Adrenal gland (tissue), 12 donors: ENCODE results near the gene GNPDA1. TPM values are rescaled to one million over a fixed set of nuclear protein-coding genes. Genes with fewer than 3 reads are reported as not detected.

Source experiments
- DNase-seq, 7 donors: peaks; one replicate each; pipeline ENCODE4 v3.0.0-alpha.2; 2019 to 2020
- H3K27ac ChIP-seq, 5 donors: fragments of 200-600 bp; sonication (generic) in 4 of 5; 1 replicate in 3 of 5; 2 replicates in 2 of 5; pipeline versions ENCODE4 v1.5.1 to v1.8.0; 2016 to 2020; ENCODE audit warnings: mild to moderate bottlenecking in 1 of 5
- H3K27me3 ChIP-seq: fragments of 200-600 bp; 2 replicates; pipeline ENCODE4 v1.8.0; 2021
- H3K36me3 ChIP-seq, 2 donors: fragments of 200-600 bp; replicated peaks in 1 of 2; 1 replicate in 1 of 2; 2 replicates in 1 of 2; pipeline versions ENCODE4 v1.5.1 to v1.8.0; 2018 to 2022
- H3K4me1 ChIP-seq, 2 donors: fragments of 200-600 bp; replicated peaks in 1 of 2; 1 replicate in 1 of 2; 2 replicates in 1 of 2; pipeline versions ENCODE4 v1.5.1 to v1.8.0; 2018 to 2021
- H3K4me3 ChIP-seq, 4 donors: fragments of 200-600 bp; sonication (generic) in 3 of 4; one replicate each; pipeline ENCODE4 v1.5.1; 2016 to 2018
- H3K9me3 ChIP-seq, 3 donors: fragments of 200-600 bp; sonication (generic) in 1 of 3; replicated peaks in 1 of 3; 1 replicate in 2 of 3; 2 replicates in 1 of 3; pipeline versions ENCODE4 v1.5.1 to v1.8.0; 2016 to 2021
- CTCF ChIP-seq, 6 experiments: fragments of 450-650 bp in 4 of 6; fragments of 200-600 bp in 2 of 6; sonication (generic) in 1 of 6; IDR thresholded peaks; 1 replicate in 5 of 6; 2 replicates in 1 of 6; pipeline versions ENCODE4 v1.5.1 to v1.8.0; 2016 to 2021; ENCODE audit warnings: antibody characterized with exemption in 6 of 6, mild to moderate bottlenecking in 2 of 6, moderate library complexity in 1 of 6
- POLR2A ChIP-seq, 2 donors: fragments of 450-650 bp; IDR thresholded peaks; one replicate each; pipeline ENCODE4 v1.6.1; 2017; ENCODE audit warnings: antibody characterized with exemption in 2 of 2, mild to moderate bottlenecking in 2 of 2, moderate library complexity in 1 of 2
- WGBS, 4 donors: extraction: QIAGEN DNeasy Blood & Tissue Kit in 2 of 4; methylation state at CpG; one replicate each; pipeline versions ENCODE4 v1.1.5 to v1.1.7; 2013 to 2017; 5-methylcytosine and 5-hydroxymethylcytosine counted together
- intact Hi-C, 2 donors: fragments of 100-400 bp; cut with DNase I; formaldehyde crosslinking; loops; one replicate each; pipeline versions ENCODE4 v1.14.1 to v1.15.0; 2022 to 2023
- polyA plus RNA-seq, 3 donors: library from polyadenylated mRNA; stranded (reverse); fragments of 200-250 nt in 2 of 3; fragments of 350-450 nt in 1 of 3; fragmentation: Illumina TruSeq in 1 of 3; extraction: RNeasy Lipid Tissue Mini Kit (QIAGEN cat#74804) in 1 of 3; gene quantifications; one replicate each; pipeline ENCODE4 v1.2.3, GENCODE V29; 2013 to 2014
- total RNA-seq, 9 donors: library from RNA; depleted of rRNA in 4 of 9; stranded (reverse); fragments of >200 nt in 4 of 9; fragments of 120-200 nt in 1 of 9; fragmentation: NEBNext Ultra II Directional in 1 of 9; extraction: Animal tissue kit (Norgen Biotek cat#: 25700) in 1 of 9; gene quantifications; one replicate each; pipeline versions ENCODE4 v1.1.0 to v1.2.4, GENCODE V29; 2013 to 2023
- donor health status: healthy with polysubstance abuse.
- donor health status: Bipolar disorder and iron deficiency.
- donor health status: DM: yes; HTN: yes; CAD: no.
- donor health status: DM: no; HTN: no; CAD: no.
- donor health status: DM: no; HTN: no; CAD: no.
- donor health status: DM: yes; HTN: yes; CAD: no.

The GNPDA1 gene
- total and polyA plus RNA-seq, 12 donors, result 23.3 to 92.8 (median 58.7) TPM

- no peaks in the 10 kb centered on the region for H3K4me1 ChIP-seq
- intact Hi-C loops, result no loop called here
- DNase-seq, result peak in 1 of 7 donors; percentile 2
- TF ChIP-seq POLR2A (IDR thresholded peaks at IDR 0.05) (no peak), CTCF (IDR thresholded peaks at IDR 0.05) (no peak)
- H3K36me3 ChIP-seq, result no peaks in the 10 kb centered on the region
- WGBS, 4 donors, result 81 to 93% (median 92%) methylated on average over 2 of the region's 2 CpGs
- H3K27ac ChIP-seq, result no peak overlapping the region
- H3K4me3 ChIP-seq, result no peak overlapping the region
- H3K27me3 ChIP-seq, result no peaks in the 10 kb centered on the region
- H3K9me3 ChIP-seq, result no peaks in the 10 kb centered on the region
These were observed 19.3 kb upstream of the GNPDA1 start for GRCh38 chr5:142032150-142032549.

GRCh38 chr5:142025637-142026036 is 12.8 kb upstream of the GNPDA1 start:
- 71 to 83% (median 72%) methylated on average over 7 to 8 of the region's 8 CpGs for WGBS, 4 donors
- Histone ChIP-seq H3K4me1 (peaks cover 0 to 6% of the 10 kb centered on the region in 2 donors), H3K27me3 (no peaks in the 10 kb centered on the region), H3K27ac (peak overlapping the region in 1 of 5 donors; percentile 93), H3K9me3 (no peaks in the 10 kb centered on the region), H3K36me3 (no peaks in the 10 kb centered on the region), H3K4me3 (no peak overlapping the region)
- no peak for TF ChIP-seq CTCF (IDR thresholded peaks at IDR 0.05)
- TF ChIP-seq POLR2A (IDR thresholded peaks at IDR 0.05), result no peak
- peak in 1 of 7 donors; percentile 24 for DNase-seq
- intact Hi-C loops, result no loop called here

- no peaks in the 10 kb centered on the region for H3K27me3 ChIP-seq
- intact Hi-C loops, result no loop called here
- H3K9me3 ChIP-seq, result no peaks in the 10 kb centered on the region
- H3K27ac ChIP-seq, result peak overlapping the region; percentile 37 to 93 (median 75)
- DNase-seq, result peak; percentile 82 to 94 (median 91)
- no peaks in the 10 kb centered on the region for H3K36me3 ChIP-seq
- H3K4me1 ChIP-seq, result peaks cover 0 to 6% of the 10 kb centered on the region in 2 donors
- 0 to 1% (median 0%) methylated on average over 11 to 26 of the region's 26 CpGs for WGBS, 4 donors
- TF ChIP-seq POLR2A (IDR thresholded peaks at IDR 0.05) (peak in 1 of 2 donors; percentile 79), CTCF (IDR thresholded peaks at IDR 0.05) (no peak)
- H3K4me3 ChIP-seq, result peak overlapping the region in 3 of 4 donors; percentile 15 to 60 (median 21)
These were observed 12.0 kb upstream of the GNPDA1 start for GRCh38 chr5:142024771-142025304.

GRCh38 chr5:142023836-142024235 is 11.0 kb upstream of the GNPDA1 start:
- Histone ChIP-seq H3K27me3 (no peaks in the 10 kb centered on the region), H3K27ac (no peak overlapping the region), H3K36me3 (no peaks in the 10 kb centered on the region), H3K4me3 (no peak overlapping the region), H3K4me1 (peaks cover 0 to 6% of the 10 kb centered on the region in 2 donors), H3K9me3 (no peaks in the 10 kb centered on the region)
- 85 to 90% (median 86%) methylated on average over 6 of the region's 6 CpGs for WGBS, 4 donors
- TF ChIP-seq CTCF (IDR thresholded peaks at IDR 0.05) (no peak), POLR2A (IDR thresholded peaks at IDR 0.05) (no peak)
- intact Hi-C loops, result no loop called here
- no peak for DNase-seq
